Esophagus muscularis mucosa (tissue), 4 donors: ENCODE data around the gene PCDH10. TPM values are rescaled to one million over a fixed set of nuclear protein-coding genes. Genes with fewer than 3 reads are reported as not detected.
"Not testable (repeated sequence)": the region's sequence is repeated elsewhere in the genome, so short reads cannot be mapped to it uniquely, and the experiment has no call there.

Experiments
- DNase-seq: peaks from one replicate; pipeline ENCODE4 v3.0.0-alpha.2; 2017; ENCODE audit errors: extremely low spot score
- H3K27ac ChIP-seq, 4 donors: fragments of 200-600 bp; sonication (generic); replicated peaks in 1 of 4; 1 replicate in 3 of 4; 2 replicates in 1 of 4; pipeline ENCODE4 v1.5.1; 2016 to 2019; ENCODE audit warnings: mild to moderate bottlenecking in 1 of 4
- H3K27me3 ChIP-seq, 4 donors: fragments of 200-600 bp; sonication (generic); one replicate each; pipeline versions ENCODE4 v1.5.1 to v1.6.0; 2016 to 2019
- H3K36me3 ChIP-seq, 4 donors: fragments of 200-600 bp; sonication (generic); one replicate each; pipeline ENCODE4 v1.5.1; 2016 to 2019
- H3K4me1 ChIP-seq, 4 donors: fragments of 200-600 bp; sonication (generic); one replicate each; pipeline ENCODE4 v1.5.1; 2016 to 2019
- H3K4me3 ChIP-seq, 4 donors: fragments of 200-600 bp; sonication (generic); 1 replicate in 2 of 4; 2 replicates in 2 of 4; pipeline ENCODE4 v1.5.1; 2016 to 2019; ENCODE audit warnings: mild to moderate bottlenecking in 4 of 4, moderate library complexity in 1 of 4
- H3K9me3 ChIP-seq, 4 donors: fragments of 200-600 bp; sonication (generic); 1 replicate in 3 of 4; 2 replicates in 1 of 4; pipeline ENCODE4 v1.5.1; 2016 to 2019
- EP300 ChIP-seq: sonication (generic); formaldehyde crosslinking; IDR thresholded peaks from one replicate; pipeline ENCODE4 v1.6.1; 2017; ENCODE audit warnings: antibody characterized with exemption
- POLR2A ChIP-seq: fragments of 450-650 bp; IDR thresholded peaks from one replicate; pipeline ENCODE4 v1.6.1; 2017; ENCODE audit warnings: antibody characterized with exemption, moderate library complexity, mild to moderate bottlenecking, low read depth
- POLR2AphosphoS5 ChIP-seq, 2 donors: sonication (generic); formaldehyde crosslinking; IDR thresholded peaks; one replicate each; pipeline ENCODE4 v1.6.1; 2017; ENCODE audit warnings: antibody characterized with exemption in 2 of 2
- WGBS: methylation state at CpG from one replicate; pipeline ENCODE4 v1.1.5; 2018; 5-methylcytosine and 5-hydroxymethylcytosine counted together
- intact Hi-C: fragments of 100-400 bp; cut with DNase I; formaldehyde crosslinking; loops from one replicate; pipeline ENCODE4 v1.15.1; 2023
- total RNA-seq, 4 donors: library from RNA; depleted of rRNA; stranded (reverse); fragments of >200 nt; gene quantifications; one replicate each; pipeline versions ENCODE4 v1.1.0 to v1.2.1, GENCODE V29; 2016
- TF ChIP-seq, protein P1 (sequence below), 3 experiments: fragments of 200-600 bp in 2 of 3; fragments of 450-650 bp in 1 of 3; sonication (generic) in 2 of 3; IDR thresholded peaks; one replicate each; pipeline ENCODE4 v1.5.1; 2017 to 2019; ENCODE audit warnings: antibody characterized with exemption in 3 of 3, mild to moderate bottlenecking in 2 of 3, moderate library complexity in 1 of 3

The PCDH10 gene
- total RNA-seq, 4 donors from 2014 or later, result 0.42 to 0.71 (median 0.62) TPM

DNA sequence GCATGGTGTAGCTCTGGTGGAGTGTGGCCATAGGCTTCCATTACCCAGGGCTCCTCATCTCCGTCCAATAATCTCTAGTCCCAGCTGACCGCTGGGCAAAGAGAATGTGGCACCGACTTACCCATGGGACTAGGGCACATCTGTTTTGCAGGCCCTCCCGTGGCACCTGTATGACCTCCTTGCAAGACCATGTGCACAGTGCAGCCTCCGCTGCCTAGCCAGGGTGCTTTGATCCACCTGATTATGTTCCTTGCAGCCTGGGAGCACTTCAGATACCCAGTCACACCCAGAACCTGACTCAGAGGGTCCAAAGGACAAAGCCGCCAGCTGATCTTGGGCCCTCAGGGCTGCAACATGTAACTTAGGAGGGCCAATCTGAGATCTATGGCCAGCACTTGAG lies 84.8 kb downstream of the PCDH10 start:
- TF ChIP-seq EP300, result no peak
- TF ChIP-seq POLR2AphosphoS5 (IDR thresholded peaks at IDR 0.05), result no peak
- no peak for TF ChIP-seq POLR2A
- TF ChIP-seq, protein P1, sequence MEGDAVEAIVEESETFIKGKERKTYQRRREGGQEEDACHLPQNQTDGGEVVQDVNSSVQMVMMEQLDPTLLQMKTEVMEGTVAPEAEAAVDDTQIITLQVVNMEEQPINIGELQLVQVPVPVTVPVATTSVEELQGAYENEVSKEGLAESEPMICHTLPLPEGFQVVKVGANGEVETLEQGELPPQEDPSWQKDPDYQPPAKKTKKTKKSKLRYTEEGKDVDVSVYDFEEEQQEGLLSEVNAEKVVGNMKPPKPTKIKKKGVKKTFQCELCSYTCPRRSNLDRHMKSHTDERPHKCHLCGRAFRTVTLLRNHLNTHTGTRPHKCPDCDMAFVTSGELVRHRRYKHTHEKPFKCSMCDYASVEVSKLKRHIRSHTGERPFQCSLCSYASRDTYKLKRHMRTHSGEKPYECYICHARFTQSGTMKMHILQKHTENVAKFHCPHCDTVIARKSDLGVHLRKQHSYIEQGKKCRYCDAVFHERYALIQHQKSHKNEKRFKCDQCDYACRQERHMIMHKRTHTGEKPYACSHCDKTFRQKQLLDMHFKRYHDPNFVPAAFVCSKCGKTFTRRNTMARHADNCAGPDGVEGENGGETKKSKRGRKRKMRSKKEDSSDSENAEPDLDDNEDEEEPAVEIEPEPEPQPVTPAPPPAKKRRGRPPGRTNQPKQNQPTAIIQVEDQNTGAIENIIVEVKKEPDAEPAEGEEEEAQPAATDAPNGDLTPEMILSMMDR (IDR thresholded peaks at IDR 0.05), result no peak
- no peak for DNase-seq
- Histone ChIP-seq H3K9me3 (no peaks in the 10 kb centered on the region), H3K27ac (no peak overlapping the region), H3K36me3 (no peaks in the 10 kb centered on the region), H3K4me1 (no peaks in the 10 kb centered on the region), H3K4me3 (no peak overlapping the region), H3K27me3 (no peaks in the 10 kb centered on the region)
- 73% methylated on average over 3 of the region's 6 CpGs for WGBS
- intact Hi-C loops, result no loop called here

DNA sequence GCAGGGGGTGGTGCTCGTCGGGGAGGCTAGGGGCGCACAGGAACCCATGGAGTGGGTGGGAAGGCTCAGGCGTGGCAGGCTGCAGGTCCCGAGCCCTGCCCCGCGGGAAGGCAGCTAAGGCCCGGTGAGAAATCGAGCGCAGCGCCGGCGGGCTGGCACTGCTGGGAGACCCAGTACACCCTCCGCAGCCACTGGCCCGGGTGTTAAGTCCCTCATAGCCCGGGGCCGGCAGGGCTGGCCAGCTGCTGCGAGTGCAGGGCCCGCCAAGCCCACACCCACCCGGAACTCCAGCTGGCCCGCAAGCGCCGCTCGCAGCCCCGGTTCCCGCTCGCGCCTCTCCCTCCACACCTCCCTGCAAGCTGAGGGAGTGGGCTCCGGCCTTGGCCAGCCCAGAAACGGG lies 91.4 kb downstream of the PCDH10 start:
- H3K4me1 ChIP-seq, intact Hi-C loops, H3K9me3 ChIP-seq, H3K36me3 ChIP-seq, H3K27me3 ChIP-seq, H3K27ac ChIP-seq, H3K4me3 ChIP-seq, DNase-seq: not testable (repeated sequence)
- 85% methylated on average over 12 of the region's 30 CpGs for WGBS
